ENCODE results near the gene RNF220. TPM values are rescaled to one million over a fixed set of nuclear protein-coding genes. Genes with fewer than 3 reads are reported as not detected.

Gene RNF220
- polyA plus RNA-seq, 1 donor (not counting 4 experiments of a cell fraction or from before 2014, with no cell fraction given): 42.7 TPM

GRCh38 chr1:44611419-44611818 is 206.4 kb downstream of the RNF220 start:
- no peak overlapping the region for H3K9ac ChIP-seq (ENCODE audit: control insufficient read depth, extremely low read depth, insufficient read depth, low read length)
- H3K79me2 ChIP-seq (ENCODE audit: control insufficient read depth, insufficient read depth, low read length): no peaks in the 10 kb centered on the region
- no peak overlapping the region for H3K4me3 ChIP-seq (ENCODE audit: control insufficient read depth in 2 of 3, extremely low read depth in 1 of 3, insufficient read depth in 2 of 3, low read depth in 1 of 3, low read length in 3 of 3)
- dilution Hi-C loops (cut with MboI; ENCODE audit: extremely low pct_ligation_motif_present, low sequenced_read_pairs): no loop called here
- no peak overlapping the region for H3K27ac ChIP-seq (ENCODE audit: control insufficient read depth, insufficient read depth, low read length)
- FAIRE-seq: no peak
- H4K20me1 ChIP-seq (ENCODE audit: control insufficient read depth, extremely low read depth, insufficient read depth, low read length): no peaks in the 10 kb centered on the region
- H3K4me1 ChIP-seq (ENCODE audit: control insufficient read depth, extremely low read depth, insufficient read depth, low read length): peaks cover 3% of the 10 kb centered on the region
- H3K4me2 ChIP-seq (ENCODE audit: control insufficient read depth, extremely low read depth, insufficient read depth, low read depth, low read length): no peak overlapping the region
- H2AFZ ChIP-seq (ENCODE audit: control insufficient read depth, low read length): no peak overlapping the region
- TF ChIP-seq, protein P1, sequence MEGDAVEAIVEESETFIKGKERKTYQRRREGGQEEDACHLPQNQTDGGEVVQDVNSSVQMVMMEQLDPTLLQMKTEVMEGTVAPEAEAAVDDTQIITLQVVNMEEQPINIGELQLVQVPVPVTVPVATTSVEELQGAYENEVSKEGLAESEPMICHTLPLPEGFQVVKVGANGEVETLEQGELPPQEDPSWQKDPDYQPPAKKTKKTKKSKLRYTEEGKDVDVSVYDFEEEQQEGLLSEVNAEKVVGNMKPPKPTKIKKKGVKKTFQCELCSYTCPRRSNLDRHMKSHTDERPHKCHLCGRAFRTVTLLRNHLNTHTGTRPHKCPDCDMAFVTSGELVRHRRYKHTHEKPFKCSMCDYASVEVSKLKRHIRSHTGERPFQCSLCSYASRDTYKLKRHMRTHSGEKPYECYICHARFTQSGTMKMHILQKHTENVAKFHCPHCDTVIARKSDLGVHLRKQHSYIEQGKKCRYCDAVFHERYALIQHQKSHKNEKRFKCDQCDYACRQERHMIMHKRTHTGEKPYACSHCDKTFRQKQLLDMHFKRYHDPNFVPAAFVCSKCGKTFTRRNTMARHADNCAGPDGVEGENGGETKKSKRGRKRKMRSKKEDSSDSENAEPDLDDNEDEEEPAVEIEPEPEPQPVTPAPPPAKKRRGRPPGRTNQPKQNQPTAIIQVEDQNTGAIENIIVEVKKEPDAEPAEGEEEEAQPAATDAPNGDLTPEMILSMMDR (optimal IDR thresholded peaks at IDR 0.05 in 1 of 3, IDR thresholded peaks at IDR 0.05 in 1 of 3, conservative IDR thresholded peaks at IDR 0.05 in 1 of 3; ENCODE audit: extremely low read depth in 1 of 3, insufficient read depth in 2 of 3, low read length in 3 of 3): no peak
- TF ChIP-seq EZH2 (IDR thresholded peaks at IDR 0.05; ENCODE audit: low read length): no peak
- no peaks in the 10 kb centered on the region for H3K36me3 ChIP-seq (ENCODE audit: control insufficient read depth in 2 of 2, extremely low read depth in 1 of 2, insufficient read depth in 2 of 2, low read length in 2 of 2)
- no peak for DNase-seq (ENCODE audit: low read depth, low spot score)
- no peaks in the 10 kb centered on the region for H3K9me1 ChIP-seq (ENCODE audit: control insufficient read depth, extremely low read depth, insufficient read depth, low read length)
- H3K9me3 ChIP-seq (ENCODE audit: control insufficient read depth, low read depth, low read length): no peaks in the 10 kb centered on the region
- H3K27me3 ChIP-seq (ENCODE audit: control insufficient read depth, extremely low read depth, insufficient read depth, low read length): no peaks in the 10 kb centered on the region

DNA sequence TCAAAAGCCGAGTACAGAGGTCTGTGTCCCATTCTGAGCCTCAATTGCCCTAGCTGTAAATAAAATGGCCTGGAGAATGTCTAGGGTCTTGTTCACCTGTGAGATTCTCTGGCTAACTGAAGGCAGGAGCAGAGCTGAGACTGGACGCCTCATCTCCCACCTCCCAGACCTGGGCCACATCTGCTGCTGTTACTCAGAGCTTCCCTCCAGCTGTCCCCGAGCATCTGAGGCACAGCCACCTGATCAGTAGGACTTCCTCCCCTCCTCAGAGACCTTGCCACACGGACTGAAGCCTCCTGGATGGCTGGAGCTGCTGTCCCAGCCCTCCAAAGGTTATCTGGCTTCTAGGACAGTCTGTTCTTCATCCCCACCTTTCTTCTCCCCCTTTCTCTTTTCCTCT is 206.8 kb downstream of the RNF220 start:
- dilution Hi-C loops (cut with MboI; ENCODE audit: extremely low pct_ligation_motif_present, low sequenced_read_pairs): no loop called here
- TF ChIP-seq, protein P1 (optimal IDR thresholded peaks at IDR 0.05 in 1 of 3, IDR thresholded peaks at IDR 0.05 in 1 of 3, conservative IDR thresholded peaks at IDR 0.05 in 1 of 3; ENCODE audit: extremely low read depth in 1 of 3, insufficient read depth in 2 of 3, low read length in 3 of 3): no peak
- no peak for TF ChIP-seq EZH2 (IDR thresholded peaks at IDR 0.05; ENCODE audit: low read length)

More for the DNA sequence above, 206.8 kb downstream of the RNF220 start:
- H3K79me2 ChIP-seq (ENCODE audit: control insufficient read depth, insufficient read depth, low read length): no peaks in the 10 kb centered on the region
- H3K36me3 ChIP-seq (ENCODE audit: control insufficient read depth in 2 of 2, extremely low read depth in 1 of 2, insufficient read depth in 2 of 2, low read length in 2 of 2): no peaks in the 10 kb centered on the region
- no peaks in the 10 kb centered on the region for H3K9me3 ChIP-seq (ENCODE audit: control insufficient read depth, low read depth, low read length)
- no peak overlapping the region for H3K4me2 ChIP-seq (ENCODE audit: control insufficient read depth, extremely low read depth, insufficient read depth, low read depth, low read length)
- no peak for DNase-seq (ENCODE audit: low read depth, low spot score)
- H4K20me1 ChIP-seq (ENCODE audit: control insufficient read depth, extremely low read depth, insufficient read depth, low read length): no peaks in the 10 kb centered on the region
- no peak overlapping the region for H2AFZ ChIP-seq (ENCODE audit: control insufficient read depth, low read length)
- H3K4me1 ChIP-seq (ENCODE audit: control insufficient read depth, extremely low read depth, insufficient read depth, low read length): peaks cover 6% of the 10 kb centered on the region
- no peak overlapping the region for H3K4me3 ChIP-seq (ENCODE audit: control insufficient read depth in 2 of 3, extremely low read depth in 1 of 3, insufficient read depth in 2 of 3, low read depth in 1 of 3, low read length in 3 of 3)
- FAIRE-seq: no peak
- no peaks in the 10 kb centered on the region for H3K27me3 ChIP-seq (ENCODE audit: control insufficient read depth, extremely low read depth, insufficient read depth, low read length)
- no peak overlapping the region for H3K9ac ChIP-seq (ENCODE audit: control insufficient read depth, extremely low read depth, insufficient read depth, low read length)
- no peak overlapping the region for H3K27ac ChIP-seq (ENCODE audit: control insufficient read depth, insufficient read depth, low read length)
- H3K9me1 ChIP-seq (ENCODE audit: control insufficient read depth, extremely low read depth, insufficient read depth, low read length): no peaks in the 10 kb centered on the region
